Measurements from ENCODE around the gene FHL3.

DNA sequence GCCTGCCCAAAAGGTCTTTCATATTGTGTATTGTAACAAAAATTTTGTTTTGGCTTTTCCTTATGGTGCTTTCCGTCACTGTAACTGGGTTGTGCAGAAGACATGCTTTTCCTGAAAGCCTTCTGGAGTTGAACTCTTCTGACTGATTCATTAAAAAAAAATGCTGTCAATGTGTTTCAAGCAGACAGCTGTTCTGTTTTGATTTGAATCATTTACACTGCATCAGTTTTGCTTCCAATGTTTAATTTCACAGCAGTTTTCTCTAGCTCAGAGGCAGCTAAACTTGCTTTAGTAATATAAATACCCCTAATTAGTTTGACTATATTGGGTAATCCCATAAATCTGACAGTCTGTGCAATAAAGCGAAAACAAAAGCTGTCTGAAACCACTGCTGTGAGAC, 15.1 kb upstream of the FHL3 start:
- TF ChIP-seq CTCF (IDR thresholded peaks at IDR 0.05): no peak
- TF ChIP-seq POLR2A (IDR thresholded peaks at IDR 0.05): no peak

Measured in heart left ventricle (tissue), 13 donors.